ENCODE results near the gene NTN1.

Gene NTN1

GRCh38 chr17:9038380-9038779 is 17.1 kb downstream of the NTN1 start:
- DNase-seq: no peak

DNA sequence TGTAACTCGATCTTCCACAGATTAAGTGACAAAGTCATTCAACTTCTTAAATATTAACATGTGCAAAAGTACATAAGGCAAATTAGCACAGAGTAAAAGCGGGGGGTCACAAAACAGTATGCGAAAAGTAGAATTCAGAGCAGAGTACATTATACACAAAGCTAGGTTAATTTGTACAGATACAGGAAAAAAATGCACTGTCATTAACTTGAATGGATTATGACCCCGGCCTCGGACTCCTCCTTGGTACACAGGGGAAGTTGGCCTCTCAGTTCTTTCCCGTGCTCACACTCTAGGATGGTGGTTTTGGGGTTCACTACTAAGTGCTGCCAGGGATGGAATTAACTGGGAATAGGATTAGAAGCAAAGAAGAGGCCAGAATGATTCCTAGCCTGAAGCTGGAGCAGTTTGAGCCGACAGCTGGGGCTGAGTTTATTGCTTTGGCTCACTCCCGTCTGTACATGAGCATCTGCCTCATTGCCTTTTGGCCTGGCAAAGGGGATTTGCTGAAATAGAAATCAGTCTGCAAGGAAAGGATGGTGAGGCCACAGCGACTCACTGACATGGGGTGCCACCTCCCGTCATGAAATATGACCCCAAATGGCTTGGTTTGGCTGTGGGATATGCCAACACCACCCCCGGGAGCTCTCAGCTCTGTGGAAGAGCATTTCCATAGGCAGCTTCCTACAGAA is 23.6 kb downstream of the NTN1 start:
- no peak for DNase-seq

GRCh38 chr17:9050801-9051401 is 29.6 kb downstream of the NTN1 start:
- DNase-seq: no peak

- DNase-seq: no peak
These were observed 30.3 kb downstream of the NTN1 start for GRCh38 chr17:9051561-9051960.

GRCh38 chr17:9052921-9053320 is 31.6 kb downstream of the NTN1 start:
- no peak for DNase-seq

- DNase-seq: no peak
These were observed 32.1 kb downstream of the NTN1 start for GRCh38 chr17:9053406-9053805.

DNA sequence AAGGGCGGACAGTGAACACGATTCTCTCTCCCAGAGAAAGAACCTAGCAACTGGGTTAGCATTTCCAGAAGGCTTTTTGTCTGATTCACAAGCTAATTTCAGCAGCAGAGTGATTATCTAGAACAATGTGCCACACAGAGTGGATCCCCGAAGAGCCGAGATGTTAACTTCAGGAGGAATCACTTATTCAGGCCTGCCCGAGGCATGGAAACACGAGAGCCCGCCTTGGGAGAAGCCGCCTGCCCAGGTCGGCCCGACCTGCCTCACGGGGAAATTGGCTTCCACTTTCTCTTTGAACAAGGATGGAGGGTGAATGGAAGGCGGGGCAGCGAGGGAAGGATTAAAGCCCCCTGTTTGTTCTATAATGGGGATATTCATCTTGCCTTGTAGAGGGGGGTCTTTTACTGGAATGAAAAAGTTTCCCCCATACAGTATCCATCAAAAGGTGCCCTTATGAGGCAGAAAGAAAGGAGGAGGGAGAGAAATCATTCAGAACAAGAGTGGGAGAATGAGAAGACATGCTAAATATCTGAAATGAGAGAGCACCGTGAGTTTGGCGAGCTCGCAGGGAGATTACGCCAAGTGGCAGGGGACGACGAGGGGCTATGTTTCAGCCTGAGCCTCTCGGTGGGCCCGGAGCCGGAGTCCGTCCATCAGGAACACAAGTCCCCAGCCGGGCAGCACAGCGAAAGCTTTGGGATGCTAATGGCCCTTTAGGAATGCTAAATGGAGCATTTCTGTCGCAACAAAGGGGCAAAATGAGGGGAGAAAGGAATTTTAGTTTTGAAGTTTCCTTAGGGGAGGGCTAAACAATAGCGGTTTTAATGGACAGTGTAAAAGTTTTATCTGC is 33.0 kb downstream of the NTN1 start:
- no peak for DNase-seq

- DNase-seq: no peak
These were observed 34.0 kb downstream of the NTN1 start for GRCh38 chr17:9055281-9055680.

GRCh38 chr17:9056566-9056965 is 35.3 kb downstream of the NTN1 start:
- DNase-seq: no peak

GRCh38 chr17:9057310-9057709 is 36.0 kb downstream of the NTN1 start:
- DNase-seq: no peak

- no peak for DNase-seq
These were observed 41.1 kb downstream of the NTN1 start for GRCh38 chr17:9062399-9062902.

DNA sequence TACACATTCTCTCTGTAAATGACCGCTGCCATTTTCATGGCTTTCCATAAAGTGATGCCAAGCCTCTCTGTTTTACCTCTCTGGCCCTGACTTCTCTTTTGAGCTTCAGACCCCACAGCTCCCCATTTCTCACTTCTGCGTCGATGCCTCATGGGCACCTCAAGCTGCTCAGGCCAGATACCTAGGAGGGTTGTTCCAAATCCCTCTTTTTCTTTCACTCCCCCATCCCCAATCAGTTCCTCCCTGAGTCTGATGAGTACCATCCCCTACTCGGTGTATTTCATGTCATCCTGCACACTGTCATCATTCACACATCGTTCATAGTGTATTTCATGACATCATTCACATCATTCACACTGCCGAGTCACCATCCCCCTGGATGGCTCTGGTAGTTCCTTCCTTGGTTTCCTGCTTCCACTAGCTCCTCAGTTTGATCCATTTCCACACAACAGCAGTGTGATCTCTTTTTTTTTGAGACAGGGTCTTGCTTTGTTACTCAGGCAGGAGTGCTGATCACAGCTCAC is 43.1 kb downstream of the NTN1 start:
- DNase-seq: no peak

- no peak for DNase-seq
These were observed 49.7 kb downstream of the NTN1 start for GRCh38 chr17:9071016-9071415.

- DNase-seq: no peak
These were observed 50.6 kb downstream of the NTN1 start for GRCh38 chr17:9071811-9072498.

DNA sequence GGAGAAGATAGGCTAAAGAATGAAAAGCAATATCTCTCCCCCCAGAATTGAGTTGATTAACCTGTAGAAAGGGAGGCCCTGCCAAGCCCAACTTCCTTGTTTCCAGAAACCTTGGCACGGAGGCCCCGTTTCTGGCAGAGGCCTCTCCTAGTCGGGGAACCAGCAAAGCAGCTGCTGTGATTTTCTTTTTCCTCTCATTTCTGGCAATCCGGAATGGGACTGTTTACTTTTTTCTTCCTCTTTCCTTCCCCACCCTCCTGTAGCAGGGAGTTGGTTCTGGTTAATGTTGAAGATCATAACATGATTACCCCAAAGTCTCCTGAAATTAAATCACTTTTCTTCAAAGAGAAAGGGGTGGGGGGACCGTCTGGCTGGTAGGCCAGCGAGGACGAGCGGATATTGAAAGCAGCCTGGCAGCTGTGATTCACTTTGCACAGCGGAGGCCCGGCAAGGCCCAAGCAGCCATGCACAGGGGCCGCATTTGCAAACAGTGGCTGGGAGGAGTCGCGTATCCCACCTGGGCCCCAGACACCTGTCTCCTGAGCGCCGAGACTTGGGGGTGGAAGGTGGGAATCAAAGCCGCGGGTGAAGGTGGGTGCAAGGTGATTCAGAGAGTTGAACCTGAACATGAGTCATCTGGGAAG is 51.5 kb downstream of the NTN1 start:
- no peak for DNase-seq

GRCh38 chr17:9074131-9074530 is 52.8 kb downstream of the NTN1 start:
- no peak for DNase-seq

- no peak for DNase-seq
These were observed 58.3 kb downstream of the NTN1 start for GRCh38 chr17:9079461-9080103.

DNA sequence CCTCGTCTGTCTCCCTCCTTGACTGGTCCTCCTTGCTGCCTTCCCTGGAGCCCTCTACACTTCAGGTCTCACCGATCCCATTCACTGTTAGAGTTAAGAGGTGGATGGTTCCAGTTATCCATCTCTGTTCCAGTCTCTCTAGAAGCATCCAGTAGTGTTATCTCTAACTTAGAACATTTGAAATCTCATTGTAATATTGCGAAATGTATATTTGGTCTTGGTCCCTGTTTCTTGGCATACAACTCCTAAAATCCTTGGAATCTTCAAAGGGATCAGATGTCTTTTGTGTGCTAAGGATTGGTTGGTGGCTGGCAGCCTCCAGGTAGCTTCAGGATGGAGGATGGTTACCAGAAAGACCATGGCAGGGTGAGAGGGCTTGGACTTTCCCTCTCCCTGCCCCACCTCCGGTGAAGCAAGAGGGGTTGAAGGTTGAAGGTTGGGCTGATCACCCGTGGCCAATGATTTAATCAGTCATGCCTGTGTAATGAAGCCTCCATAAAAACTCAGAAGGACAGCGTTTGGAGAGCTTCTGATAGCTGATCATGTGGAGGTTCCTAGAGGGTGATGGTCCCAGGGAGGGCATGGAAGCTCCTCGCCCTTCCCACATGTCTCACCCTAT is 59.1 kb downstream of the NTN1 start:
- DNase-seq: no peak

DNA sequence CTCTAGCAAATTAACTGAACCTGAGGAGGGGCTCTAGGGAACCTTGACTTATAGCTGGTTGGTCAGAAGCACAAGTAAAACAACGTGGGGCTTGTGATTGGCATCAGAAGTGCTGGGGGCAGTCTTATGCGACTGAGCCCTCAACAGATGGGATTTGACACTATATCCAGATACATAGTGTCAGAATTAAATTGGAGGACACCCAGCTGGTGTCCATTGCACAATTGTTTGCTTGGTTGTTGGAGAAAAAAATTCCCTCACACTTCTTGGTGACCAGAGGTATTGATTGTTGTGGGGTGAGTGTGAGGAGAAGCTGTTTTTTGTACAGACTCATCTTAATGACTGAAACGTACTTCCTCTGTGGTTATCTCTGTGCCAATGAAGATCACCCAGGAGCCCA is 59.7 kb downstream of the NTN1 start:
- no peak for DNase-seq

- DNase-seq: no peak
These were observed 65.3 kb downstream of the NTN1 start for GRCh38 chr17:9086577-9086976.

GRCh38 chr17:9087921-9088320 is 66.6 kb downstream of the NTN1 start:
- DNase-seq: no peak
